Iris pigment epithelial cell (primary cell): ENCODE measurements around the gene EIF4E1B.
"Not testable (repeated sequence)": the region's sequence is repeated elsewhere in the genome, so short reads cannot be mapped to it uniquely, and the experiment has no call there.

Experiments
- DNase-seq: peaks from one replicate; pipeline ENCODE4 v3.0.0-alpha.2; 2011; ENCODE audit warnings: low read depth

EIF4E1B gene, protein sequence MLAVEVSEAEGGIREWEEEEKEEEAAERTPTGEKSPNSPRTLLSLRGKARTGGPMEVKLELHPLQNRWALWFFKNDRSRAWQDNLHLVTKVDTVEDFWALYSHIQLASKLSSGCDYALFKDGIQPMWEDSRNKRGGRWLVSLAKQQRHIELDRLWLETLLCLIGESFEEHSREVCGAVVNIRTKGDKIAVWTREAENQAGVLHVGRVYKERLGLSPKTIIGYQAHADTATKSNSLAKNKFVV

DNA sequence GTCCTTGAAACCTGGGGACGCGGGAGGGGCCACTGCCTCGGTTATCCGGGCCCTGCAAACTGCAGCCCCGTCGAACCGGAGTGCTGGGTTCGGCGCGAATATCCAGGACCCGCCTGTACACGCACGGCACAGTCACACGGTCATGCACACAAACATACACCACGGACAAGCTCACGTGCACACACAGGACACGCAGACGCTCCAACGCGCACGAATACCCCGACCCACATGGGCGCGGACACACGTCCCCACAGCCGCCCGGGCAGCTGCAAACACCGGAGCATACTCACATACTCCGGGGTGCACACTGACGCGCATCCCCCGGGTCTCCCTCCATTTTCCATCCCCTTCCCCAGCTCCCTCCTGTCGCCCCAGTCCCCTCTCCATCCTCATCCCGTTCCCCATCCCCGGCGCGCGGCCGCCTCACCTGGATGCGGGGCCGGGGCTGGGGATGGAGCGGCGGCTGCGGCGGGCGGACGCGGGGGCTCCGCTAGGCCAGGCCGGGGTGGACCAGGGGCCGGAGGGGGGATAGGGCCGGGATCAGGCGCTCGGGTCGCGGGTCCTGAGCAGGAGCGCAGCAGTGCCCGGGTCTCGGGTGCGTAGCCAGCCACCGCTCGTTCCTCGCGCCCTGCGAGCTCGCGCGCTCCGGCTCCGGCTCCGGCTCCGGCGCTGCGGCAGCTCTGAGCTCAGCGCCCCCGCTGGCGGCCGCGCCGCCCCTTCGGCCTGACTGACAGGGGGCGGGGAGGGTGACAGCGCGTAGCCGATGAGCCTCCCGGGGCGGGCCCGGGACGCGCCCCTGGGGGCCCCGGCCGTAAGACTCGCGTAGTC, at the start of gene EIF4E1B, which contains the start of gene SNCB:
Gene EIF4E1B (plus strand): TSS at position 823 of the 828 bp plus-strand sequence. CDS start 12,113 bp downstream, outside the sequence.
Gene SNCB (minus strand): TSS at position 682 of the 828 bp plus-strand sequence. CDS start 880 bp downstream, outside the sequence.
- DNase-seq, result peak; percentile 53

- no peak for DNase-seq
These were observed 49.1 kb upstream of the EIF4E1B start for GRCh38 chr5:176581361-176581760.

DNA sequence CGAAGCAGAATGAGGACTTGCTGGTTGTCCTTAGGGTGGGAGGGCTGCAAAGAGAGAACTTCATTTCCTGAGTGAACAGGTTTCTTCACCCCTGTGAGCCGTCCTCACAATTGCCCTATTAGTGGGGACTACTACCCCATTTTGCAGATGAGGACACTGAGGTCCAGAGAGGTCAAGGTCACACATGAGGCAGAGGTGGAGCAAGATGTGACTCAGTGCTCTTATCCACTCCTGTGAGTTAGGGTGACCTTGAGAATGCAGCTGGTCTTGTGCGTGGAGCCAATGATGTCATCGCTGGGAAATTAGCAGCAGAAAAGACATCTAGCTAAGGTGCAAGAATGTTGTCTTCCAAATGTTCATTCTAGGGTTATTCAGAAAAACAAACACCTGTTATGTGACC, 47.4 kb upstream of the EIF4E1B start:
- peak; percentile 46 for DNase-seq

GRCh38 chr5:176587398-176587797, 43.1 kb upstream of the EIF4E1B start:
- DNase-seq, result no peak

DNA sequence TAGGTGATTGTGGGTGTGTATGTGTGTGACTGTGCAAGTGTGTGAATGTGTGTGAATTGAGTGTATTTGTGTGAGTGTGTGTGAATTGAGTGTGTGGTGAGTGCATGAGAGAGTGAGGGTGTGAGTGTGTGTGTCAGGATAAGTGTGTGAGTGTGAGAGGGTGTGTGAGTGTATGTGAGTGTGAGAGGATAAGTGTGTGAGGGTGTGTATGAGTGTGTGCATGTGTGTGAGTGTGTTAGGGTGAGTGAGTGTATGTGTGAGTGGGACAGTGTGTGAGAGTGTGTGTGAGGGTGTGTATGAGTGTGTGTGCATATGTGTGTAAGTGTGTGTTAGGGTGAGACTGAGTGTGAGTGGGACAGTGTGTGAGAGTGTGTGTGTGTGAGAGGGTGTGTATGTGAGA, 42.2 kb upstream of the EIF4E1B start:
- DNase-seq, result no peak

DNA sequence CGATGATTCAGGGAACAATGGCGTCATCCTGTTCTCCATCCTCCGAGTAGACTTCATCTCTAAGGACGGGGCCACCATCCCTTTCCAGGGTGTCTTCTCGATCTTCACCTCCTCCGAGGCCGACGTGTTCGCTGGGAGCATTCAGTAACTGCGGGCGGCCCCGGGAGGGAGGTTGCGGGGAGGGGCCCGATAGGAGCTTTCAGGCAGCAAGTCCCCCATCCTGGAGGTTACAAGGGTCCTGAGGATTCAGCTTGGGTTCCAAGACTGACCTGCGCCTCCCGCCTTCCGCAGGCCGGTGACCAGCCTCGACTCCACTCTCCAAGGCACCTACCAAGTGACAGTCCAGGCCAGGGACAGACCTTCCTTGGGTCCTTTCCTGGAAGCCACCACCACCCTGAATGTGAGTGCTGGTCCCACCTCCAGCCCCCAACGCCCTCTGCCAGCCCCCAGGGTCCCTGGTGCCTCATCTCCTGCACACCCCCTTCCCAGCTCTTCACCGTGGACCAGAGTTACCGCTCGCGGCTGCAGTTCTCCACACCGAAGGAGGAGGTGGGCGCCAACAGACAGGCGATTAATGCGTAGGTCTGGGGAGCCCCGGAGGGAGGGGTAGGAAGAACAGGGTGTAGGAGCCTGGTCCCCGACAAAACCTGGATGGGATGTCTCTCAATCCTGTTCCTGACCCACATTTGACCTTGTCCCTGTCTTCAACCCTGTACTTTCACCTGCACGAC, 41.3 kb upstream of the EIF4E1B start:
- DNase-seq, result no peak

DNA sequence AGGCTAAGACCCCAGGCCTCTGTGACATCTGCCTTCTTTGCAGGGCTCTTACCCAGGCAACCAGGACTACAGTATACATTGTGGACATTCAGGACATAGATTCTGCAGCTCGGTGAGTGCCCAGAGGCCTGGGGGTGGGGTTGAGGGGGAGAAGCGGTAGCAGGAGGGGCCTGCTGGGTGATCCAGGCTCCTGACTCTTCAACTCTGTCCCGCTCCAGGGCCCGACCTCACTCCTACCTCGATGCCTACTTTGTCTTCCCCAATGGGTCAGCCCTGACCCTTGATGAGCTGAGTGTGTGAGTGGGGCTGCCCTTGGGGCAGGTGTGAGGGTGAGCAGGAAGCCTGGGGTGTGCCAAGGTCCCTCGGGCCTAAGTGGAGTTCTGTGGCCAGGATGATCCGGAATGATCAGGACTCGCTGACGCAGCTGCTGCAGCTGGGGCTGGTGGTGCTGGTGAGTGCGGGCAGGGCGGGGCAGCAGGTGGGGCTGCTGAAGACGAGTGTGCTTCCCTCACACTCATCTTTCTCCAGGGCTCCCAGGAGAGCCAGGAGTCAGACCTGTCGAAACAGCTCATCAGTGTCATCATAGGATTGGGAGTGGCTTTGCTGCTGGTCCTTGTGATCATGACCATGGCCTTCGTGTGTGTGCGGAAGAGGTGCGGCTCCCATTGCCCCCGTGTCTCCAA, 40.3 kb upstream of the EIF4E1B start:
- DNase-seq, result no peak

- not testable (repeated sequence) for DNase-seq
These were observed 38.8 kb upstream of the EIF4E1B start for GRCh38 chr5:176591667-176592066.

DNA sequence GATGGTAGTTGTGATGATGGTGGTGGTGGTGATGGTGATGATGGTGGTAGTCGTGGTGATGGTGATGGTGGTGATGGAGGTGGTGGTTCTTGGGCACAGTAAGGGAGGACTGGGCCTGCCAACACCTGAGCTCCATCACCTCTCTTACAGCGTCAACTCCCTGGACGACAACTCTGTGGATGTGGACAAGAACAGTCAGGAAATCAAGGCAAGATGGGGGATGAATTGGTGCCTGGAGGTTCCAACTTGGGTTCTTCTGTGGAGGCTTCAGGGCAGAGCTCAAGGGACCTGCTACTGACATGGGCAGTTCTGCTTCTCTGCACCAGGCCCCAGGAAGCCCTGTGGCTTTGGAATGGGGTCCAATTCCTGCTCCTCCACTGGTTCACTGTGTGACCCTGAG, 37.9 kb upstream of the EIF4E1B start:
- DNase-seq, result no peak

GRCh38 chr5:176593273-176593869, 37.1 kb upstream of the EIF4E1B start:
- DNase-seq, result no peak

- no peak for DNase-seq
These were observed 35.9 kb upstream of the EIF4E1B start for GRCh38 chr5:176594554-176594953.

- DNase-seq, result no peak
These were observed 35.0 kb upstream of the EIF4E1B start for GRCh38 chr5:176595386-176595943.

- DNase-seq, result no peak
These were observed 34.3 kb upstream of the EIF4E1B start for GRCh38 chr5:176596069-176596644.

- peak; percentile 54 for DNase-seq
These were observed 33.6 kb upstream of the EIF4E1B start for GRCh38 chr5:176596689-176597416.

- no peak for DNase-seq
These were observed 32.8 kb upstream of the EIF4E1B start for GRCh38 chr5:176597417-176598389.

GRCh38 chr5:176599749-176600430, 30.6 kb upstream of the EIF4E1B start:
- DNase-seq, result peak; percentile 18

GRCh38 chr5:176601901-176602482, 28.5 kb upstream of the EIF4E1B start:
- DNase-seq, result no peak

GRCh38 chr5:176603091-176603490, 27.4 kb upstream of the EIF4E1B start:
- no peak for DNase-seq
